GM13977 (cell line): ENCODE results near the gene LGALS3BP.
A peak's percentile ranks its signal among the peaks of the same experiment; 100 is the strongest.
"Not testable (repeated sequence)": the region's sequence is repeated elsewhere in the genome, so short reads cannot be mapped to it uniquely, and the experiment has no call there.

Experiments used
- DNase-seq: peaks from one replicate; pipeline ENCODE4 v3.0.0; 2012; ENCODE audit warnings: low spot score
- CTCF ChIP-seq: IDR thresholded peaks from 2 replicates; pipeline ENCODE4 v1.5.1; 2012; ENCODE audit warnings: mild to moderate bottlenecking, control low read depth; ENCODE audit not compliant: insufficient read depth; ENCODE audit errors: extremely low read depth, missing control alignments
- in situ Hi-C: fragments of 300-500 bp; cut with MboI; formaldehyde crosslinking; loops from one replicate; pipeline ENCODE4 v1.12.0; 2022; ENCODE audit warnings: low sequenced_read_pairs, low pct_unique_long_range_greater_than_20kb, mixed read lengths, inconsistent platforms; ENCODE audit not compliant: unreplicated experiment

LGALS3BP gene

GRCh38 chr17:79024901-79025737, 45.4 kb upstream of the LGALS3BP start:
- in situ Hi-C loops = no loop called here
- DNase-seq = no peak
- TF ChIP-seq CTCF = no peak

GRCh38 chr17:79023886-79024771, 44.4 kb upstream of the LGALS3BP start, which contains the start of gene C1QTNF1:
TSS of gene C1QTNF1 (plus strand) at chr17:79024169. CDS start at chr17:79043969, 19,800 bp downstream.
- peak; percentile 5 for TF ChIP-seq CTCF
- in situ Hi-C loops = no loop called here
- peak; percentile 76 for DNase-seq

GRCh38 chr17:79023180-79023705, 43.5 kb upstream of the LGALS3BP start:
- no peak for DNase-seq
- in situ Hi-C loops = no loop called here
- TF ChIP-seq CTCF = no peak

GRCh38 chr17:79022507-79022991, 42.8 kb upstream of the LGALS3BP start:
- no peak for TF ChIP-seq CTCF
- in situ Hi-C loops = no loop called here
- DNase-seq = no peak

GRCh38 chr17:79021929-79022328, 42.2 kb upstream of the LGALS3BP start:
- DNase-seq, in situ Hi-C loops: not testable (repeated sequence)

- no peak for TF ChIP-seq CTCF
- DNase-seq = no peak
- in situ Hi-C loops = no loop called here
Observed at GRCh38 chr17:79020631-79021301, 41.0 kb upstream of the LGALS3BP start.
